ENCODE measurements around the gene GPRC6A.
"Not testable (repeated sequence)": the region's sequence is repeated elsewhere in the genome, so short reads cannot be mapped to it uniquely, and the experiment has no call there.

The GPRC6A gene, protein sequence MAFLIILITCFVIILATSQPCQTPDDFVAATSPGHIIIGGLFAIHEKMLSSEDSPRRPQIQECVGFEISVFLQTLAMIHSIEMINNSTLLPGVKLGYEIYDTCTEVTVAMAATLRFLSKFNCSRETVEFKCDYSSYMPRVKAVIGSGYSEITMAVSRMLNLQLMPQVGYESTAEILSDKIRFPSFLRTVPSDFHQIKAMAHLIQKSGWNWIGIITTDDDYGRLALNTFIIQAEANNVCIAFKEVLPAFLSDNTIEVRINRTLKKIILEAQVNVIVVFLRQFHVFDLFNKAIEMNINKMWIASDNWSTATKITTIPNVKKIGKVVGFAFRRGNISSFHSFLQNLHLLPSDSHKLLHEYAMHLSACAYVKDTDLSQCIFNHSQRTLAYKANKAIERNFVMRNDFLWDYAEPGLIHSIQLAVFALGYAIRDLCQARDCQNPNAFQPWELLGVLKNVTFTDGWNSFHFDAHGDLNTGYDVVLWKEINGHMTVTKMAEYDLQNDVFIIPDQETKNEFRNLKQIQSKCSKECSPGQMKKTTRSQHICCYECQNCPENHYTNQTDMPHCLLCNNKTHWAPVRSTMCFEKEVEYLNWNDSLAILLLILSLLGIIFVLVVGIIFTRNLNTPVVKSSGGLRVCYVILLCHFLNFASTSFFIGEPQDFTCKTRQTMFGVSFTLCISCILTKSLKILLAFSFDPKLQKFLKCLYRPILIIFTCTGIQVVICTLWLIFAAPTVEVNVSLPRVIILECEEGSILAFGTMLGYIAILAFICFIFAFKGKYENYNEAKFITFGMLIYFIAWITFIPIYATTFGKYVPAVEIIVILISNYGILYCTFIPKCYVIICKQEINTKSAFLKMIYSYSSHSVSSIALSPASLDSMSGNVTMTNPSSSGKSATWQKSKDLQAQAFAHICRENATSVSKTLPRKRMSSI

GRCh38 chr6:116828983-116829382 lies at the start of gene GPRC6A:
TSS of gene GPRC6A (minus strand) at chr6:116829083. CDS start at chr6:116829013, 70 bp downstream.
- DNase-seq (ENCODE audit: low read depth): no peak

DNA sequence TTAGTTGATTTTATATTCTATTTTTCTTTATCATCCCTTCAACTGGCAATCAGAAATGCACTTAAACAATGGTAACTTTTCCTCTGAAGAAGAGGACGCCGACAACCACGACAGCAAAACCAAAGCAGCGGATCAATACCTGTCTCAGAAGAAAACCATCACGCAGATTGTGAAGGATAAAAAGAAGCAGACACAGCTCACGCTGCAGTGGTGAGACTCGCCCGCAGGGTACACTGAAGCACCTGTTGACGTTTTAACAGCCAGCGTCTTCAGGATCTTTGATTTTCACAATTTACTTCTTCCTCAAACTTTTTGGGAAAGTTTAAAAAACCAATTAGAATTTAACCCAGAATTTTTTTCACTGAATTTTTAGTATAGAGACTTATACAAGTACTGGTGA lies 48.9 kb upstream of the GPRC6A start:
- no peak for DNase-seq (ENCODE audit: low read depth)

DNA sequence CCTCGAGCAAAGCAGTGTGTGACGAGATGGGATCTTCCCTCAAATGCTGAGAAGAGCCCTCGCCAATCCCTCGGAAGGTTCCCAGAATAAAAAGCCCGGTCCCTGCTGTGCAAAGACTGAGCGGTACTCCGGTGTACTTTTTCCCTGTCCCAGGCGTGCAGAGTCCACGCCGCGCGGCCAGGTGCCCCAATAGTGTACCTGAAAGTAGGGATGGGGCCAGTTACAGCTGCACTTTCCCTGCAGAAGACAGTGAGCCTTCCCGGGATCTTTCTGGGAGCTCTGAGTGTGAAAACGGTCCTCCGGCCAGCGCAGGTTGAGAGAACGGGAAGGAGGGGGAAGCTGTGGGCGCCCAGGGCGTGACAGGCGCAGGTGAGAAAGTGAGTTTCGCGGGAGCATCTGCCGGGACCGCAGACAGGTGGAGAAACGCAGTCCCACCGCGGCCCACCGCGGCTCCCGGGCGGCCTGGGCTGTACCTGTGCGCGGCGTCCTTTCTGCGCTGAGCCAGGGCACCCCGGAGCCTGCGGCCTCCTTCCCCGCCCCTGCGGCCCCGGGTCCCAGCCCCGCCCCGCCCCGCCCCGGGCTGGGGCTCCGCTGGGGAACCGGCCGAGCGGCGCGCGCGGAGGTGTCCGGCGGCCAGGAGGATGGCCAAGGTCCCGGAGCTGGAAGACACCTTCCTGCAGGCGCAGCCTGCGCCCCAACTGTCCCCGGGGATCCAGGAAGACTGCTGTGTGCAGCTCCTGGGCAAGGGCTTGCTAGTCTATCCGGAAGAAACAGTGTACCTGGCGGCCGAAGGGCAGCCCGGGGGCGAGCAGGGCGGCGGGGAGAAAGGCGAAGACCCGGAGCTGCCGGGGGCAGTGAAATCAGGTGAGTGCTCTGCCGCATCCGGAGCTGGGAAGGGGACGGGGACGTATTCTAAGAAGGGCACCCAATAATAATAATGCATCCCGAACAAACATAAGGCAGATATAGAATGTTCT lies 48.0 kb upstream of the GPRC6A start, which contains the start of gene RFX6:
RFX6 (plus strand) TSS at position 608 of the 977 bp plus-strand sequence; CDS start at position 642, 34 bp downstream.
- no peak for DNase-seq (ENCODE audit: low read depth)

DNA sequence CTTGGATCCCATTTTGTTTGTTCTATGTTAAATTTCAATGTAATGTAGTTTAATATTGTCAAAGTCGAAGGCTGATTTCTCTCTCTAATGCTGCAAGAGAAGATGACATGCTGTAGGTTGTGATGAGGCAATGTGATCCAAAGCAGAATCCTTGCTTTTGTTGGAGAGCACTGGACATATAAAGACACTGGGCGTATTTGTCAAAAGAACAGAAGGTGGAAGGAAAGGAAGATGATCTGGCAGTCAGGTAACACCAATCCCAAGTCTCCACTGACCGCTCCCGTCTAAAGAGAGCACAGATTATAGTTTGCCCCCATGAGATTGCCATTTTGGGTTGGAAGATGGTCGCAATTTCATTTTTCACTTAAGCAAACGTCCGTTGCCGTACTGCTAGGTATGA lies 47.2 kb upstream of the GPRC6A start:
- DNase-seq (ENCODE audit: low read depth): no peak

GRCh38 chr6:116872771-116873170 lies 43.9 kb upstream of the GPRC6A start:
- DNase-seq (ENCODE audit: low read depth): no peak

DNA sequence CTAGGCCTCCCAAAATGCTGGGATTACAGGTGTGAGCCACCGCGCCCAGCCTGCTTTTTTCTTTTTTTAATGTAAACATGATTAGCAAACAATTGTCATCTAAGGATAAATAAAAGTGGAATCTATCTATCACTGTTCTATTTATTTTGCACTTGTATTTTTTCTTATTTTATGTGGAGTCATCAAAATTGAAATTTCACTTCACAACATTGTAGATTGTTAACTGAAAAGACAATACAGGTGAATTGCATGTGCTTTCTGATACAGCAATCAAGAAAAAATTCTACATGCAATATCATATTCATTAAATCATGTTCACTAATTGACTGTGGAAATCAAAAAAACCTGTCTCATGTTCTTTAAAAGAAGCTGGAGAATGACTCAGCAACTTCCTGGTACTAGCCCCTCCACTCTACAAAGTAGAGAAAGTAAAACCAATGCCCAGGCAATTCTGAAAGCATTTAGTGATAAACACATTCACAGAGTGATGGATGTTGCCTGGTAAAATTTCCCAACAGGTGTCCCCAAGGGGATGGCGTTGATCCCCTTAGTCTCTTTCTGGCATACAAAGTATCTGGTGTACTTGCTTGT lies 37.5 kb upstream of the GPRC6A start:
- DNase-seq (ENCODE audit: low read depth): no peak

- DNase-seq (ENCODE audit: low read depth): no peak
Observed at GRCh38 chr6:116859264-116859663, 30.4 kb upstream of the GPRC6A start.

DNA sequence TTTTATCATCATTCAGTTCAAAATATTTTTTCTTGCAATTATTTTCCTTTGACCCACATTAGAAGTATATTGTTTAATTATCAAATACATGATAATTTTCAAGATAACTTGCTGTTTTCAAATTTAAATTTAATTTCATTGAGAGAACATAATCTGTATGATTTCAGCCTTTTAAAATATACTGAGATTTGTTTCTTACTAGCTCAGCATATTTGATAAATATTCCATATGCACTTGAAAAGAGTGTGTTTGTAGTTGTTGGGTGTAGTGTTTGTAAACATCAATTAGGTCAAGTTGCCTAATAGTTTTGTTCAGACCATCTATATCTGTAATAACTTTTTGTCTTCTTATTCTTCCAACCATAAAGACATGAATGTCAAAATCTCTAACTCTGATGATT lies 29.2 kb upstream of the GPRC6A start:
- no peak for DNase-seq (ENCODE audit: low read depth)

- no peak for DNase-seq (ENCODE audit: low read depth)
Observed at GRCh38 chr6:116847227-116847626, 18.3 kb upstream of the GPRC6A start.

GRCh38 chr6:116842459-116842858 lies 13.6 kb upstream of the GPRC6A start:
- DNase-seq (ENCODE audit: low read depth): no peak

GRCh38 chr6:116840091-116840490 lies 11.2 kb upstream of the GPRC6A start:
- no peak for DNase-seq (ENCODE audit: low read depth)

GRCh38 chr6:116836606-116837342 lies 7.9 kb upstream of the GPRC6A start:
- DNase-seq (ENCODE audit: low read depth): no peak

- not testable (repeated sequence) for DNase-seq (ENCODE audit: low read depth)
Observed at GRCh38 chr6:116834526-116834925, 5.6 kb upstream of the GPRC6A start.

GRCh38 chr6:116827561-116828240 lies 1.2 kb downstream of the GPRC6A start:
- no peak for DNase-seq (ENCODE audit: low read depth)

DNA sequence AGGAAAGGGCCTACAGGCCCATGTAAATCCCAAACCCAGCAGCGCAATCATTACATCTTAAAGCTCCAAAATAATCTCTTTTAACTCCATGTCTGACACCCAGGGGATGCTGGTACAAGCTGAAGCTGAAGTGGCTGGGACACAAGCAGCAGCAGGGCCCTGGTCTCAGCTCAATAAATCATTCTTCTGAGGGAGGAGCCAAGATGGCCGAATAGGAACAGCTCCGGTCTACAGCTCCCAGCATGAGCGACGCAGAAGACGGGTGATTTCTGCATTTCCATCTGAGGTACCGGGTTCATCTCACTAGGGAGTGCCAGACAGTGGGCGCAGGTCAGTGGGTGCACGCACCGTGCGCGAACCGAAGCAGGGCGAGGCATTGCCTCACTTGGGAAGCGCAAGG lies 12.5 kb downstream of the GPRC6A start:
- DNase-seq (ENCODE audit: low read depth): not testable (repeated sequence)

- DNase-seq (ENCODE audit: low read depth): no peak
Observed at GRCh38 chr6:116812051-116812650, 16.7 kb downstream of the GPRC6A start.

GRCh38 chr6:116801971-116802370 lies 26.9 kb downstream of the GPRC6A start:
- DNase-seq (ENCODE audit: low read depth): no peak

GRCh38 chr6:116799945-116800344 lies 28.9 kb downstream of the GPRC6A start:
- DNase-seq (ENCODE audit: low read depth): no peak

DNA sequence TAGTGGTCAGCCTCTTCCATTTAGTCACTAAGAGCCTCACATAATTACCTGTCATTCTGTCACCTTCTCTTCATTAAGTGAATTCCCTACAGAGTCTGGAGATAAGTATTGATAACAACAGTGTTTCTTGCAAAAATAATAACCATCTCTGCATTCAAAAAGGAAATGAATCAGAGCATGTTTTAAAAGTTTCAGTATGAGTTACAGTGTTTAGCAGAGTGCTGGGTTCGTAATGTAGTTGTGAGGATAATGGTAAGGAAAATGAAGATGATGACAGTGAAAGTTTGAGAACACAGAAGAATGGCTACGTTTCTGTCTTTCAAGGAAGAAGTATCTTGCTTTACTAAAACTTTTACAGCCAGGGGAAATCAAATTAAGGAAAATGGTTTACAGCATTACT lies 31.3 kb downstream of the GPRC6A start:
- no peak for DNase-seq (ENCODE audit: low read depth)

DNA sequence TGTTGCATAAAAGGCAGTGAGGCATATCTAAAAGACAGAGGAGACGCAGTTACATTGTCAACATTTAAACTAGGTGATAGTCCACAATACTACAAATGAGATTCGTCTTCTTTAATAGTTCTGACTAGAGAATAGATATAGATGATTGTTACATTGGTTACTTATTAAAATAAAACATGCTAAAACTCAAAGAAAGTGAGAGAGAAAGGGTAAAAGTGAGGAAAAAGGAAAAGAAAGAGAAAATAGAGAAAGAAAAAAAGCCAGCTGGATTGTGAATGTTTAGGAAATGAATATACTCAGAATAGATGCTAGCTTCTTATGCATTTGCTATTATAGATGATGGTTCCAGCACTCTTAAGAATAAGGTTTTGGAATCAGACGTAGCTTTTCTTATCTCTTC lies 35.7 kb downstream of the GPRC6A start:
- DNase-seq (ENCODE audit: low read depth): no peak

Data from stimulated activated CD8-positive, alpha-beta memory T cell treated with anti-CD3 and anti-CD28 coated beads, Interleukin-4, amount 100 ng/mL, for 24 hours (primary cell).